B cell (primary cell): ENCODE measurements around the gene SIT1. TPM values are rescaled to one million over a fixed set of nuclear protein-coding genes. Genes with fewer than 3 reads are reported as not detected.

Experiments used
- ATAC-seq: fragments of 200-7000 bp; cut with Tn5 transposase; one replicate; pipeline ENCODE4 v1.10.0; 2021; ENCODE audit warnings: low read depth, mild to moderate bottlenecking, moderate number of reproducible peaks, moderate library complexity
- CTCF ChIA-PET: fragments of 350-600 bp; sonication (Branson Sonifier 250); formaldehyde crosslinking; loops from one replicate; lab custom pipeline; 2021; ENCODE audit warnings: antibody characterized with exemption, inconsistent platforms; lab: Charles Lee
- POLR2A ChIA-PET: fragments of 350-600 bp; sonication (Branson Sonifier 250); formaldehyde crosslinking; loops from one replicate; lab custom pipeline; 2021; ENCODE audit warnings: antibody characterized with exemption; lab: Charles Lee
- DNase-seq: peaks from one replicate; pipeline ENCODE4 v3.0.0; 2013
- H2AFZ ChIP-seq: 2 replicates; pipeline ENCODE4 v1.6.1; 2012; ENCODE audit warnings: mild to moderate bottlenecking, low read depth, low read length; ENCODE audit not compliant: insufficient read depth, poor library complexity, severe bottlenecking
- H3K27ac ChIP-seq, 2 donors: 1 replicate in 1 of 2; 2 replicates in 1 of 2; pipeline ENCODE4 v1.5.1; 2012 to 2013; ENCODE audit warnings: low read length in 2 of 2, mild to moderate bottlenecking in 2 of 2, moderate library complexity in 1 of 2
- H3K27me3 ChIP-seq, 4 experiments: fragments of 200-600 bp in 1 of 4; sonication (generic) in 1 of 4; replicated peaks in 1 of 4; 1 replicate in 2 of 4; 2 replicates in 2 of 4; pipeline versions ENCODE4 v1.6.1 to v1.7.0; 2013 to 2016; ENCODE audit warnings: low read length in 3 of 4, mild to moderate bottlenecking in 2 of 4, mixed read lengths in 1 of 4, moderate library complexity in 1 of 4; ENCODE audit not compliant: insufficient read depth in 4 of 4, control insufficient read depth in 3 of 4; ENCODE audit errors: control extremely low read depth in 1 of 4
- H3K36me3 ChIP-seq, 2 experiments: replicated peaks in 1 of 2; 1 replicate in 1 of 2; 2 replicates in 1 of 2; pipeline versions ENCODE4 v1.6.1 to v1.7.1; 2013; ENCODE audit warnings: low read length in 1 of 2; ENCODE audit not compliant: insufficient read depth in 2 of 2, control insufficient read depth in 1 of 2; ENCODE audit errors: control extremely low read depth in 1 of 2, extremely low read depth in 1 of 2
- H3K4me1 ChIP-seq, 2 donors: fragments of 200-600 bp in 1 of 2; sonication (generic) in 1 of 2; 1 replicate in 1 of 2; 2 replicates in 1 of 2; pipeline versions ENCODE4 v1.5.1 to v1.6.1; 2013 to 2017; ENCODE audit warnings: low read length in 2 of 2; ENCODE audit not compliant: control insufficient read depth in 2 of 2, insufficient read depth in 2 of 2
- H3K4me2 ChIP-seq: replicated peaks from 2 replicates; pipeline ENCODE3; 2012; ENCODE audit warnings: mild to moderate bottlenecking, low read depth, low read length; ENCODE audit not compliant: poor library complexity, severe bottlenecking
- H3K4me3 ChIP-seq, 5 experiments: fragments of 200-600 bp in 1 of 5; sonication (generic) in 1 of 5; 1 replicate in 3 of 5; 2 replicates in 2 of 5; pipeline versions ENCODE4 v1.5.1 to v1.7.0; 2011 to 2016; ENCODE audit warnings: low read length in 4 of 5, mild to moderate bottlenecking in 4 of 5, low read depth in 2 of 5, control low read depth in 1 of 5, moderate library complexity in 1 of 5; ENCODE audit not compliant: insufficient read depth in 1 of 5; ENCODE audit errors: control extremely low read depth in 1 of 5, extremely low read depth in 1 of 5
- H3K79me2 ChIP-seq: fragments of 200-600 bp; sonication (generic); one replicate; pipeline ENCODE4 v1.6.0; 2016; ENCODE audit warnings: low read length; ENCODE audit not compliant: control insufficient read depth, insufficient read depth
- H3K9ac ChIP-seq: fragments of 200-600 bp; sonication (generic); 2 replicates; pipeline ENCODE4 v1.6.1; 2017; ENCODE audit warnings: mild to moderate bottlenecking, low read length, moderate library complexity
- H3K9me3 ChIP-seq, 3 donors: one replicate each; pipeline versions ENCODE4 v1.6.1 to v1.7.1; 2013; ENCODE audit warnings: low read length in 2 of 3; ENCODE audit not compliant: control insufficient read depth in 2 of 3, insufficient read depth in 1 of 3; ENCODE audit errors: control extremely low read depth in 1 of 3
- H4K20me1 ChIP-seq: 2 replicates; pipeline ENCODE4 v1.6.0; 2012; ENCODE audit warnings: mild to moderate bottlenecking, low read length; ENCODE audit not compliant: insufficient read depth, control insufficient read depth, poor library complexity, severe bottlenecking
- H3K27ac Mint-ChIP-seq: one replicate; pipeline ENCODE4 v1.8.0; 2021; ENCODE audit warnings: mixed read lengths
- H3K27me3 Mint-ChIP-seq: one replicate; pipeline ENCODE4 v1.8.0; 2021; ENCODE audit warnings: mixed read lengths
- H3K4me1 Mint-ChIP-seq: one replicate; pipeline ENCODE4 v1.8.0; 2021; ENCODE audit warnings: mixed read lengths
- H3K4me3 Mint-ChIP-seq: one replicate; pipeline ENCODE4 v1.8.0; 2021; ENCODE audit warnings: mixed read lengths
- H3K9me3 Mint-ChIP-seq: one replicate; pipeline ENCODE4 v1.8.0; 2022; ENCODE audit warnings: mixed read lengths; ENCODE audit not compliant: insufficient read depth
- EZH2 ChIP-seq: IDR thresholded peaks from 2 replicates; pipeline ENCODE4 v1.6.1; 2012; ENCODE audit warnings: borderline replicate concordance, low read depth, mild to moderate bottlenecking, moderate library complexity, low read length; ENCODE audit not compliant: insufficient read depth, poor library complexity, severe bottlenecking
- WGBS: methylation state at CpG from one replicate; pipeline ENCODE4 v1.1.5; 2013; ENCODE audit warnings: missing lambda C conversion rate; ENCODE audit not compliant: insufficient coverage; 5-methylcytosine and 5-hydroxymethylcytosine counted together
- intact Hi-C: fragments of 100-400 bp; cut with micrococcal nuclease; formaldehyde crosslinking; loops from one replicate; pipeline ENCODE4 v1.10.0; 2022
- polyA plus RNA-seq: library from polyadenylated mRNA; depleted of rRNA; stranded (reverse); fragments of >200 nt; gene quantifications from 2 replicates; pipeline ENCODE4 v1.2.3, GENCODE V29; 2012
- total RNA-seq, 2 donors: library from RNA; stranded (reverse); fragments of 120-200 nt in 1 of 2; gene quantifications; 1 replicate in 1 of 2; 2 replicates in 1 of 2; pipeline versions ENCODE4 v1.2.3 to v1.2.4, GENCODE V29; 2013 to 2022
- TF ChIP-seq, protein P1 (sequence below): fragments of 200-600 bp; IDR thresholded peaks from one replicate; pipeline ENCODE4 v1.8.0; 2022; ENCODE audit warnings: antibody characterized with exemption, mild to moderate bottlenecking

Gene SIT1
- total and polyA plus RNA-seq, 2 donors (not counting 1 experiment from before 2014, with no cell fraction given): 37.1 to 38.5 TPM

DNA sequence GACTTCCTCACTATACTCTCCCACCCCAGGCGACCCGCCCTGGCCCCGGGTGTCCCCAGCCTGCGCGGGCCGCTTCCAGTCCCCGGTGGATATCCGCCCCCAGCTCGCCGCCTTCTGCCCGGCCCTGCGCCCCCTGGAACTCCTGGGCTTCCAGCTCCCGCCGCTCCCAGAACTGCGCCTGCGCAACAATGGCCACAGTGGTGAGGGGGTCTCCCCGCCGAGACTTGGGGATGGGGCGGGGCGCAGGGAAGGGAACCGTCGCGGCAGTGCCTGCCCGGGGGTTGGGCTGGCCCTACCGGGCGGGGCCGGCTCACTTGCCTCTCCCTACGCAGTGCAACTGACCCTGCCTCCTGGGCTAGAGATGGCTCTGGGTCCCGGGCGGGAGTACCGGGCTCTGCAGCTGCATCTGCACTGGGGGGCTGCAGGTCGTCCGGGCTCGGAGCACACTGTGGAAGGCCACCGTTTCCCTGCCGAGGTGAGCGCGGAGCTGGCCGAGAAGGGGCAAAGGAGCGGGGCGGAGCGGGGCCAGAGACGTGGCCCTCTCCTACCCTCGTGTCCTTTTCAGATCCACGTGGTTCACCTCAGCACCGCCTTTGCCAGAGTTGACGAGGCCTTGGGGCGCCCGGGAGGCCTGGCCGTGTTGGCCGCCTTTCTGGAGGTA is 25.1 kb upstream of the SIT1 start:
- H3K27me3 ChIP-seq: peaks cover 0 to 14% (median 3%) of the 10 kb centered on the region in 4 experiments
- peak; percentile 55 for DNase-seq
- no peaks in the 10 kb centered on the region for H3K79me2 ChIP-seq
- POLR2A ChIA-PET: interaction anchor here (0.6 to 1.1 kb wide), 2 partner anchors 40 to 51 kb away, joined by 3 to 5 read pairs; no protein-coding TSS in a partner anchor
- Mint-ChIP-seq H3K27ac (no peak overlapping the region), H3K4me3 (peak overlapping the region; percentile 87), H3K9me3 (no peaks in the 10 kb centered on the region), H3K27me3 (peaks cover 9% of the 10 kb centered on the region), H3K4me1 (peaks cover 29% of the 10 kb centered on the region)
- H4K20me1 ChIP-seq: no peaks in the 10 kb centered on the region
- H3K4me2 ChIP-seq: peak overlapping the region; percentile 92
- H3K36me3 ChIP-seq: no peaks in the 10 kb centered on the region
- TF ChIP-seq, protein P1, sequence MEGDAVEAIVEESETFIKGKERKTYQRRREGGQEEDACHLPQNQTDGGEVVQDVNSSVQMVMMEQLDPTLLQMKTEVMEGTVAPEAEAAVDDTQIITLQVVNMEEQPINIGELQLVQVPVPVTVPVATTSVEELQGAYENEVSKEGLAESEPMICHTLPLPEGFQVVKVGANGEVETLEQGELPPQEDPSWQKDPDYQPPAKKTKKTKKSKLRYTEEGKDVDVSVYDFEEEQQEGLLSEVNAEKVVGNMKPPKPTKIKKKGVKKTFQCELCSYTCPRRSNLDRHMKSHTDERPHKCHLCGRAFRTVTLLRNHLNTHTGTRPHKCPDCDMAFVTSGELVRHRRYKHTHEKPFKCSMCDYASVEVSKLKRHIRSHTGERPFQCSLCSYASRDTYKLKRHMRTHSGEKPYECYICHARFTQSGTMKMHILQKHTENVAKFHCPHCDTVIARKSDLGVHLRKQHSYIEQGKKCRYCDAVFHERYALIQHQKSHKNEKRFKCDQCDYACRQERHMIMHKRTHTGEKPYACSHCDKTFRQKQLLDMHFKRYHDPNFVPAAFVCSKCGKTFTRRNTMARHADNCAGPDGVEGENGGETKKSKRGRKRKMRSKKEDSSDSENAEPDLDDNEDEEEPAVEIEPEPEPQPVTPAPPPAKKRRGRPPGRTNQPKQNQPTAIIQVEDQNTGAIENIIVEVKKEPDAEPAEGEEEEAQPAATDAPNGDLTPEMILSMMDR: no peak
- no peak for TF ChIP-seq EZH2
- CTCF ChIA-PET: interaction anchor here (0.7 to 2.3 kb wide), 8 partner anchors 12 to 150 kb away, joined by 3 to 10 read pairs (median 4); partner anchors contain the start of gene RMRP
- no peak overlapping the region for H3K27ac ChIP-seq
- peak; percentile 71 for ATAC-seq
- H2AFZ ChIP-seq: peak overlapping the region; percentile 81
- intact Hi-C loops: no loop called here
- WGBS: 14% methylated on average over 51 of the region's 51 CpGs
- H3K9me3 ChIP-seq: peaks cover 0 to 4% (median 0%) of the 10 kb centered on the region in 3 donors
- H3K9ac ChIP-seq: peak overlapping the region; percentile 61
- peaks cover 21 to 29% of the 10 kb centered on the region in 2 donors for H3K4me1 ChIP-seq
- H3K4me3 ChIP-seq: peak overlapping the region in 4 of 5 experiments; percentile 47 to 60 (median 52)

DNA sequence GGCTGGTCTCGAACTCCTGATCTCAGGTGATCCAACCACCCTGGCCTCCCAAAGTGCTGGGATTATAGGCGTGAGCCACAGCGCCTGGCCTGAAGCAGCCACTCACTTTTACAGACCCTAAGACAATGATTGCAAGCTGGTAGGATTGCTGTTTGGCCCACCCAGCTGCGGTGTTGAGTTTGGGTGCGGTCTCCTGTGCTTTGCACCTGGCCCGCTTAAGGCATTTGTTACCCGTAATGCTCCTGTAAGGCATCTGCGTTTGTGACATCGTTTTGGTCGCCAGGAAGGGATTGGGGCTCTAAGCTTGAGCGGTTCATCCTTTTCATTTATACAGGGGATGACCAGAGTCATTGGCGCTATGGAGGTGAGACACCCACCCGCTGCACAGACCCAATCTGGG is 24.5 kb upstream of the SIT1 start:
- Histone ChIP-seq H3K27ac (no peak overlapping the region), H3K9ac (peak overlapping the region; percentile 61), H3K4me2 (peak overlapping the region; percentile 92), H3K4me3 (peak overlapping the region in 4 of 5 experiments; percentile 47 to 60 (median 52)), H3K4me1 (peaks cover 15 to 22% of the 10 kb centered on the region in 2 donors), H3K36me3 (no peaks in the 10 kb centered on the region), H3K79me2 (no peaks in the 10 kb centered on the region), H3K9me3 (peaks cover 0 to 4% (median 0%) of the 10 kb centered on the region in 3 donors), H2AFZ (peak overlapping the region; percentile 81), H3K27me3 (peaks cover 0 to 14% (median 3%) of the 10 kb centered on the region in 4 experiments), H4K20me1 (no peaks in the 10 kb centered on the region)
- Mint-ChIP-seq H3K27ac (no peak overlapping the region), H3K27me3 (peaks cover 9% of the 10 kb centered on the region), H3K4me1 (peaks cover 23% of the 10 kb centered on the region), H3K4me3 (peak overlapping the region; percentile 87), H3K9me3 (no peaks in the 10 kb centered on the region)
- POLR2A ChIA-PET: no interaction called here
- DNase-seq: no peak
- no peak for ATAC-seq
- no peak for TF ChIP-seq EZH2
- TF ChIP-seq, protein P1: no peak
- intact Hi-C loops: no loop called here
- WGBS: 50% methylated on average over 12 of the region's 13 CpGs
- CTCF ChIA-PET: interaction anchor here (0.7 to 2.3 kb wide), 11 partner anchors 10 to 548 kb away, joined by 3 to 10 read pairs (median 4); partner anchors contain the start of genes ARHGEF39 and RMRP
